ENCODE data around the gene ATF7.
"Not testable (repeated sequence)": the region's sequence is repeated elsewhere in the genome, so short reads cannot be mapped to it uniquely, and the experiment has no call there.

Gene ATF7

DNA sequence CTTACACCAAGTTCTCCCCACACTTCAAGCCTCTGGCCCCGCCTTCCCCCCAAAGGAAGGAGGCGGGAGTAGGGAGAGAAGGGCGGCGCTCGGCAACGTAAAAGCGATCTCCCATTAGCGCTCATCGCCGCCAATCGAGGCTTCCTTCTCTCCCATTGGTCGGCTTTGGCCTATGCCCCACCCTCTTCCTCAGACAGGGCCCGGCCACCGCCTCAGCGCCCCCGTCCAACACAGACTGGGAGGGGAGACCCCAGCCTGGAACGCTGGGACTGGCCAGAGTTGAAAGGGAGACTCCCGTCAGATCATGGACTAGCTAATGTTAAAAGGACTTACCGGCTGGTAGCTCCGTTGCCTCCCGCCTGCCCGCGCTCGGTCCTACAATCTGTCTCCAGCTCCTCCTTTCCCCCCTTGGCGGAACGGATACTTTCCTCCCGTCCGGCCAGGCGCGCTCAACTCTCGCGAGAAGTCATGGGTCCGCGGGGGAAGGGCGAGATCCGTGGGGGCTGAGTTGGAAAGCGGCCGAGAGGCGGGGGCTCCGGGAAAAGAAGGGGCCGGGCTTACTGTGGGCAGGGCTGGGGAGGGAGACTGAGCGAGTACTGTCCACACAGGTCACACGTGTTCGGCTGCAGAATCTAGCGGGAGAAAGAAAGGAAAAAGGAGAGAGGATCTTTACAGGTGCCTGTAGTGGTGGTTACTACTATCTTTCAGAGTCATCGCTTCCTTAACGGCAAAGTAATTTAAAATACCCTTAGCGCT lies at the start of gene ATF7:
Gene ATF7, minus strand, starts transcription at position 437 of the 756 bp plus-strand sequence. CDS start 25,382 bp downstream, outside the sequence.
- DNase-seq: peak; percentile 94

DNA sequence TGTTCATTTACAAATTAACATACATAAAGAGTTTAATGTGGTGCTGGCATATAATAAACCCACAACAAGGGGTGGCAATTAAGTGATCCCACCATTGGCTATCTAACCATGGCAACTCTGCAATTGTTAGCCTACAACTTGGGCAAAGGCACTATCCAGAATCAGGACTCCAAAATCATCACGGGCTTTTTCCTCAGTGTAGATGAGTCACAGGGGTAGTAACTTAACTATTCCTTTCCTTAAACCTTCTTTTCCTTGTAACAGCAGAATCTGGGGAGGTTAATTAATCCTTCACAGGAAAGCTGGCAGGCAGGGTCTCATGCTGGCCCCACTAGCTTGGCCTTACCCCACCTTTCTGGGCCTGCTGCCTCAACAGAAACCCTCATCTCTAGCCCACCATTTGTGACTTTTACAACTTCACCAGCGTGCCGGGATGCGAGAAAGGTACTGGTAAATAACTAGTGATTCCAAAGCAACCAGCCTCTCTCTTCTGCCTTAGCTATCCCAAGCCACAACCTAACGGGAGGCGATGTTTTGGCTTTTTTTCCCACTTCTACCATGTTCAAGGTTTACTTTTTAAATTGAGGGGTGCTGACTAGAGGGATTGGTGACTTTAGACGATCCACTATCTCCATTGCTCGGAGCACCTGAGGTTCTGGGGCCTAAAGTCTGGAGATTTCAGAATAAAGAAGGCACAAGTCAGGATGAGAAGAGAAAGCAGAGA lies 49.0 kb upstream of the ATF7 start:
- no peak for DNase-seq

DNA sequence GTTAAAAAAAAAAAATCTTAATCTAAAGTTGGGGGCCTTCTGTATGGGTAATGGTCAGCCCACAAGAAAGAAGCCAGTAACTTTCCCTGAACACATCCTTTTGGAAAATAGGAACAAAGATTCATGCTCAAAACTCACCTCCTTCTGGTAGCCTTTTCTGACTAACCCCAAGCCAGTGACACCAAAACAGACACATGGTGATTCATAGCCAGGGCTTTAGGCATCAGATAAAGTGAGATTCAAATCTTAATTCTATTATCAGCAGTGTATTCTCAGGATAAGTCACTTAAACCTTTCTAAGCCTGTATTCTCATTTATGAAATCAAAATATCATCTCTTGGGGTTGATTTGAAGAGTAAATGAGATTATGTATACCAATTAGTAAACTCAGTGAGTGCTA lies 44.8 kb upstream of the ATF7 start:
- no peak for DNase-seq

DNA sequence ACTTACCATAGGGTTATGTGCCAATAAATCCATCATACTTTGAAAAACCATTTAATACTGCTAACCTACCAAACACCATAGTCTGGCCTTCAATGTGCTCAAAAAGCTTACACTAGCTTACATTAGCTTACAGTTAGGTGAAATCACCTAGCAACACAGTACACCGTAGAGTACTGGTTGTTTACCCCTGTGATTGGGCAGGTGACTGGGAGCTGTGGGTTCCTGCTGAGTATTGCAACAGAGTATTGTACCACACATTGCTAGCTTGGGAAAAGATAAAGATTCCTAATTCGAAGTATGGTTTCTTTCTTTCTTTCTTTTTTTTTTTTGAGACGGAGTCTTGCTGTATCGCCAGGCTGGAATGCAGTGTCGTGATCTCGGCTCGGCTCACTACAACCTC lies 44.1 kb upstream of the ATF7 start:
- no peak for DNase-seq

DNA sequence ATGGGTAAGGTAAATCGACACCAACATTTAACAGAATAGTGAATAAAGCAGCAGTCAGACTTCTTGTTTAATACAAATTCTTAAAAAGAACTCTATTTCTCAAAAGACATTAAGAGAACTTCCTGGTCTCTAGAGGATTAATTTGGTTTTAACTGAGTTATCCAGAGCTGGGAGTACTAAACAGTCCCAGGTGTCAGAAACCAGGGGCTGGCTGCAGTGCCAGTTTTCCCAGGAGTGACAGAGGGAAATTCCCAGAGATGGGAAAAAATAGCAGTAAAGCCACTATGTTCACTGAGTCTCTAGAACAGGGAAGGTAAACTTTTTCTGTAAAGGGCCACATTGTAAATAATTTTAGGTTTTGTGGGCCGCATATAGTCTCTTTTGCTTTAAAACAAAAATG lies 40.9 kb upstream of the ATF7 start:
- no peak for DNase-seq

DNA sequence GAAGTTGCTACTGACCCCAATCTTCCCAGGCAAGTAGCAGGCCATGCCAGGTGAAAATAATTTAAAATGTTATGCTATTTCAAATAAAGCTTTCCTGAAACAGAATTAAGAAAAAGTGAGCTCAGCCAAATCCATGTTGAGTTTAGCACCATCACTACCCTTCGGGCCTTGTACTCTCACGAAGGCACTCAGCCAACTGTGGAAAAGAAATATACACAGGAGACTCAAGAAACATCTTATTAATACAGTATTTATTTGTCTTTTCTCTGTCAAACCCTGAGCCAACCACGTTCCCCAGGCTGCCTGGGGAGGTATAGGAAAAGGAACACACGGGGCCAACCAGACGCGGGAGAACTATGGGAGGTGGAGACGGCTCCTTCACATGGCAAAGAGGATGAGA lies 38.8 kb upstream of the ATF7 start:
- DNase-seq: no peak

DNA sequence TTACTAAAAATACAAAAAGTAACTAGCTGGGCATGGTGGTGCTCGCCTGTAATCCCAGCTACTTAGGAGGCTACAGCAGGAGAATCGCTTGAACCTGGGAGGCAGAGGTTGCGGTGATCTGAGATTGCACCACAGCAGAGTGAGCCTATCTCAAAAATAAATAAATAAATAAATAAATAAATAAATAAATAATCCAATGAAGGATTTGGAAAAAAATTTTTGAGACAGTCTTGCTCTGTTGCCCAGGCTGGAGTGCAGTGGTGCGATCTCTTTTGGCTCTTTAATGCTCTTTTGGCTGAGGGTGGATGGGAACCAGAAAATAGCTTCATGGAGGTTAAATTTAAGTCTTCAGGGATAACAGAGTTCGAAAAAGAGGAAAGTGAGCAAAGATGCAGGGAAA lies 38.0 kb upstream of the ATF7 start:
- no peak for DNase-seq

DNA sequence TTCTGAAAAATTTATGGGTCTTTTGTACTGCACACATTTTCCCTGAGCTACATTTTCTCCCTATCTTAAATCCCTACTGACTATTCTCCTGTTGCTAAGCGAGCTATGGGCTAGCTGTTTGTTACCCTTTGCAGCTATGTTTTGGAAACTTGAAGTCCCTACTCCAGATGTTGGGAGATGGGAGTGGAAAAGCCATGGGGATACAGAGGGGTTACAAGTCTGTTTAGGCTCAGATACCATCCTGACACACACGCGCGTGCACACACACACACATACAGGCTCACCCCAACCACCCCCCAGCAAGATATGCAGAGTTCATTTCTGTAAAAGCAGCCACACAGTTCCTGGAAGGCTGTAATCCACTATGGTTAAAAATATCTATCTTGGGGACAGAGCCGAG lies 33.9 kb upstream of the ATF7 start:
- DNase-seq: no peak

DNA sequence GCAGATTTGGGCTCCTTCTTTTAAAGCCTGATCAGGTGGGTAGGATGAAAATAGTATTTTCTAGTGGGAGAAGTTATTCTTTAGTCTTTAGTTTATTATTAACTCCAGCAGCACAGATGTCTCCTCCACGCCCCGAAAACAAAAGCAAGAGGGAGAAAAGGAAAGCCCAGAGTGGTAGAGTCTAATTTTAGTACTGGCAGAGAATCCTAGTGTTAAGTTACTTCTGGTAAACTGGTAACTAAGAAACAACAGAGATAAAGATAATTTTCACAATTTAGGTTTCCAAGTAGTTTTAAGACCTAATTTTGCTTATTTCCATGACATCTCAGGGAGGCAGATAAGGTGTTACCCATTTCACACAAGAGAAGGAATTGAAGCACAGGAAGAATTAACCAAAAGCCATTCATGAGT lies 33.4 kb upstream of the ATF7 start:
- no peak for DNase-seq

DNA sequence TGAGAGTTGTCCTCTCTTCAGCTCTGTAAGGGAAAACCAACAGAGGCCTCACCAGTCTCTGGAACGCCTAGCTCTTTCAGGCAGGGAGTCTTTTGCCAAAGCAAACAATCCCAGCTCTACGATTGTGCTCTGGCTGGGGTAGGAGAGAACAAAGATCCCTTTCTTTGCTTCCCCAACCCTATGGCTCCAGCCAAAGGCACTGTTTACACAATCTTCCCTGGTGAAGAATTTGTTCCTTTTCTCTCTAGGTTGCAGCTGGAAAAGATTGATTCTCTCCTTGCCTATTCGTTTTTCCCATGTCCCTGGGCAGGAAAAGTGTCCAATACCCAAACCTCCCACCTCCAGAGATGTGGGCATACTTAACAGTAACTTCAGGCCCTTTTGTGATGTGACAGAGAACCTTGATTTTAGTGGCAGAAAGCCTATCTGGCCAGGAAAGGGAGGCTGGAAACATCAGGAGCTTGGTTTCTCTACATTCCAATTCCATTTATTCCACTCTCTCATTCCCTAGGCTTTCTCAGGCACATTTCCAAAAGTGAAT lies 32.9 kb upstream of the ATF7 start:
- DNase-seq: peak; percentile 94

DNA sequence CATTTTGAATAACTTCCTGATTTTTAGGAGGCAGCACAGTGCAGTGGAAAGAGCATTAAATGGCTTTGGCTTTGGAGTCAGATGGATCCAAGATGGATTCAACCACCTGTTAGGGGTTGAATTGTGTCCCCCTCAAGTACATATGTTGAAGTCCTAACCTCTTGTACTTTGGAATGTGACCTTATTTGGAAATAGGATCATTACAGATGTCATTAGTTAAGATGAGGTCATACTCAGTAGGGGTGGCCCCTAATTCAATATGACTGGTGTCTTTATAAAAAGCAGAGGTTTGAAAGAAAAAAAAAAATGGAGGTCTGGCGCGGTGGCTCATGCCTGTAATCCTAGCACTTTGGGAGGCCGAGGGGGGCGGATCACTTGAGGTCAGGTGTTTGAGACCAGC lies 30.9 kb upstream of the ATF7 start:
- no peak for DNase-seq

DNA sequence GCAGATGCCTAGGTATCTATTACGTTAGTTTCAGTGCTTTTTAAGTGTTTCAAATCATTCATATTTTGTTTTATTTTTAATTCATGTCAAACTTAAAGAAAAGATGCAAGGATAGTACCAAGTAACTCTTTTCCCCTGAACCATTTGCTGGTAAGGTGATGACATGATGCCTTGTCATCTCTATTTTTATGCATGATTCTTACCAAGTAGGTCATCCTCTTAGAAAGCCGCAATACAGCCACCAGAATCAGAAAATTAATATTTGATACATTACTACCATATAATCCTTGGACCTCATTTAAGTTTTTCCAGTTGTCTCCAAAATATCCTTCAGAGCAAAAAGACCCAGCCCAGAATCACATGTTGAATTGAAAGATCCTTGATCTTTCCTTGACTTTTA lies 27.4 kb upstream of the ATF7 start:
- no peak for DNase-seq

DNA sequence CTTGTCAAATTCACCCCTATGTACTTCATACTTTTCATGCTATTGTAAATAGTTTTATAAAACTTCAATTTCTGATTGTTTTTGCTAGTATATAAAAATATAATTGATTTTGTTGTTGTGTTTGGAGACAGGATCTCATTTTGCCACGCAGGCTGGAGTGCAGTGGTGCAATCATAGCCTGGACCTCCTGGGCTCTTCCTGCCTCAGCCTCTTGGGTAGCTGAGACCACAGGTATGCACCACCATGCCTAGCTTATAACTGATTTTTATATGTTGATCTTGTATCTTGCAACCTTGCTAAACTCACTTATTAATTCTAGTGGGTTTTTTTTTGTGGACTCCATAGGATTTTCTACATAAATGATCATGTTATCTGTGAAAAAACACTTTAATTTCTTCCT lies 26.2 kb upstream of the ATF7 start:
- DNase-seq: no peak

DNA sequence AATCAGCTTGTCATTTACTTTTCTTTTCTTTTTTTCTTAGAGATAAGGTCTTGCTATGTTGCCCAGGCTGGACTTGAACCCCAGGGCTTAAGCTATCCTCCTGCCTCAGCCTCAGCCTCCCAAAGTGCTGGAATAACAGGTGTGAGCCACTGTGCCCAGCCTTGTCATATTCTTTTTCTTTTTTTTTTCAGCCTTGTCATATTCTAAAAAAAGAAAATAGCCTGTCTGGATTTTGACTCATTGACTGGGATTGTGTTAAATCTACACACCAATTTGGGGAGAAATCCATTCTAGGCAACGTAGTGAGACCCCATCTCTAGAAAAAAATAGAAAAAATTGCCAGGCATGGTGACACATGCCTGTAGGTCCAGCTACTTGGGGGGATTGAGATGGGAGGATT lies 25.6 kb upstream of the ATF7 start:
- no peak for DNase-seq

DNA sequence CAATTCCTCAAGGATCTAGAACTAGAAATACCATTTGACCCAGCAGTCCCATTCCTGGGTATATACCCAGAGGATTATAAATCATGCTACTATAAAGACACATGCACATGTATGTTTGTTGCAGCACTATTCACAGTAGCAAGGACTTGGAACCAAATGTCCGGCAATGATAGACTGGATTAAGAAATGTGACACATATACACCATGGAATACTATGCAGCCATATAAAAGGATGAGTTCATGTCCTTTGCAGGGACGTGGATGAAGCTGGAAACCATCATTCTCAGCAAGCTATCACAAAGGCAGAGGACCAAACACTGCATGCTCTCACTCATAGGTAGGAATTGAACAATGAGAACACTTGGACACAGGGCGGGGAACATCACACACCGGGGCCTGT lies 20.1 kb upstream of the ATF7 start:
- DNase-seq: not testable (repeated sequence)

DNA sequence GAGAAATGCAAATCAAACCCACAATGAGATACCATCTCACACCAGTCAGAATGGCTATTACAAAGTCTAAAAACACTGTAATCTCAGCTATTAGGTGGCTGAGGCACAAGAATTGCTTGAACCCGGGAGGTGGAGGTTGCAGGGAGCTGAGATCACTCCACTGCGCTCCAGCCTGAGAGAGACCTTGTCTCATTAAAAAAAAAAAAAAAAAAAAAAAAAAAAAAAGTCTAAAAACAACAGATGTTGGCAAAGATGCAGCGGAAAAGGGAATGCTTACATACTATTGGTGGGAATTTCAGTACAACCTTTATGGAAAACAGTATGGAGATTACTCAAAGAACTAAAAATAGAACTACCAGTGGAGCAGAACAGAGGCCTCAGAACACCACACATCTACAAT lies 19.0 kb upstream of the ATF7 start:
- peak; percentile 4 for DNase-seq

DNA sequence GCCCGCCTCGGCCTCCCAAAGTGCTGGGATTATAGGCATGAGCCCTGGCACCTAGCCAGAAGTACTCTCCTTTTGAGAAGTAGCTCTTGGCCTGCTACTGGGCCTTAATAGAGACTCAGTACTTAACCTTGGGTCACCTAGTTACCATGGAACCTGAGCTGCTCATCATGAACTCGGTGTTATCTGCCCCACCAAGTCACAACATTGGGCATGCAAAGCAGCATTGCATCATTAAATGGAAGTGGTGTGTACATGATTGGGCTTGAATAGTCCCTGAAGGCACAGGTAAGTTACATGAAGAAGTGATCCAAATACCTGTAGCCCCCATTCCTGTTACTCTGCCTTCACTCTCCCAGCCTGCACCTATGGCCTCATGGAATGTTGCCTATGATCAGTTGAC lies 18.0 kb upstream of the ATF7 start:
- DNase-seq: no peak

DNA sequence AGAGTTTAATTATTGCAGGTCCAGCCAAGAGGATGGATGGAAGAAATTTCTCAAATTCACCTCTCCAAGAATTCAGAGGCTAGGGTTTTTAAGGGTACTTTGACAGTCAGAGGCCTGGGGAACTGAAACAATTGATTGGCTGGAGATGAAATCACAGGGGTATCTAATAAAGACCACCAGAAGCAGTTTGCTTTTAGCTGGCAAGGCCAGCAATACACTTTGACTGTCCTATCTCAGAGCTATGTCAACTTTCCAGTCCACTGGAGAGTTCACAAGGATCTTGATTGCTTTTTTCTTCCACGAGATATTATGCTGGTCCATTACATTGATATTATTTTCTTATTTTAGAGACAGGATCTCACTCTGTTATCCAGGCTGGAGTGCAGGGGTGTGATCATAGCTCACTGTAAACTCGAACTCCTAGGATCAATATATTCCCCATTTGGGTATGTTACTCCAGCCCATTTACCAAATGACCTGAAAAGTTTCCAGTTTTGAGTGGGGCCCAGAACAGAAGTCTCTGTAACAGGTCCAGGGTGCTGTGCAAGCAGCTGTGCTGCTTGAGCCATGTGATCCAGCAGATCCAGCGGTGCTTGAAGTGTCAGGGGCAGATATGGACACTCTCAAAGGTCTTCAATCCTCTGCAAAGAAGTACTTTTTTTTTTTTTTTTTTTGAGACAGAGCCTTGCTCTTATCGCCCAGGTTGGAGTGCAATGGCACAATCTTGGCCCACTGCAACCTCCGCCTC lies 17.2 kb upstream of the ATF7 start:
- no peak for DNase-seq

DNA sequence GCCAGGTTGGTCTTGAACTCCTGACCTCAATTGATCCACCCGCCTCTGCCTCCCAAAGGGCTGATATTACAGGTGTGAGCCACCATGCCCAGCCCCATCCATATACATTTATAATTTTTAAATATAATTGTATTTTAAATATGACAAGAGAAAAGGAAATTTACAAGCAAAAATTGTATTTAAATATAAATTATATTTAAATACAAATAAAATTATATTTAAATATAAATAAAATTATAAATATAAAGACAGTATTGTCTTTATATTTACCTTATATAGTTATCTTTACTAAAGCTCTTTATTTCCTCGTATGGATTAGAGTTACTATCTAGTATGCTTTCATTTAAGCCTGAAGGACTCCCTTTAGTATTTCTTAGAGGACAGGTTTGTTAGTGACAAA lies 11.9 kb upstream of the ATF7 start:
- DNase-seq: no peak

DNA sequence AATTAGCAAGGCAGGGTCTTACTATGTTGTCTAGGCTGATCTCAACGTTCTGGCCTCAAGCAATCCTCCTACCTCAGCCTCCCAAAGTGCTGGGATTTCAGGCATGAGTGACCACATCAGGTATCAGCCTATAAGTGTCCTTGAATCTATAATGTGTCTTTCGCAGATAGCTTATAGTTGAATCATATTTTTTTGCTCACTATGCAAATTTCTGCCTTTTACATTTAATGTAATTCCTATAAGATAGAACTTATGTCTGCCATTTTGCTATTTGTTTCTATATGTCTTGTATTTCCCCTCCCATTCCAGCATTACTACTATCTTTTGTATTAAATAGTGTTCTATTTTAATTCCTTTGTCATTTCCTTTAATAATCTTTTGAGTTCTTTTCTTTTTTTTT lies 10.5 kb upstream of the ATF7 start:
- DNase-seq: no peak

DNA sequence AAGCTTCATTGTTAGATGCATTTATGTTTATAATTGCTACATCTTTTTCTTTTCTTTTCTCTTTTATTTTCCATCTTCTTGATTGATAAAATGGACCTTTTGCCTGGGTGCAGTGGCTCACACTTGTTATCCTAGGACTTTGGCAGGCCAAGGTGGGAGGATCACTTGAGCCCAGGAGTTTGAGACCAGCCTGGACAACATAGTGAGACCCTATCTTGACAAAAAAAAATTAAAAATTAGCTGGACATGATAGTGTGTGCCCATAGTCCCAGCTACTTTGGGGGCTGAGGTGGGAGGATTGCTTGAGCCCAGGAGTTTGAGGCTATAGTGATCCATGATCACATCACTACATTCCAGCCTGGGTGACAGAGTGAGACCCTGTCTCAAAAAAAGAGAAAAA lies 9.5 kb upstream of the ATF7 start:
- DNase-seq: not testable (repeated sequence)

DNA sequence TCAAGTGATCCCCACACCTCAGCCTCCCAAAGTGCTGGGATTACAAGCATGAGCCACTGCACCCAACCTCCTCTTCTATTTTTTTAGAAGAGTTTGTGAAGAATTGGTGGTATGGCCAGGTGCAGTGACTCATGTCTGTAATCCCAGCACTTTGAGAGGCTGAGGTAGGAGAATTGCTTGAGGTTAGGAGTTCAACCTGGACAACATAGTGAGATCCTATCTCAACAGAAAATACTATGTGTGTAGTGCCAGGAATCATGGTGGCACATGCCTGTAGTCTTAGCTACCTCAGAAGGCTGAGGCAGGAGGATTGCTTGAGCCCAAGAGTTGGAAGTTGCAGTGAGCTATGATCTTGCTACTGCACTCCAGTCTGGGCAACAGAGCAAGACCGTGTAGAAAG lies 5.5 kb upstream of the ATF7 start:
- no peak for DNase-seq

DNA sequence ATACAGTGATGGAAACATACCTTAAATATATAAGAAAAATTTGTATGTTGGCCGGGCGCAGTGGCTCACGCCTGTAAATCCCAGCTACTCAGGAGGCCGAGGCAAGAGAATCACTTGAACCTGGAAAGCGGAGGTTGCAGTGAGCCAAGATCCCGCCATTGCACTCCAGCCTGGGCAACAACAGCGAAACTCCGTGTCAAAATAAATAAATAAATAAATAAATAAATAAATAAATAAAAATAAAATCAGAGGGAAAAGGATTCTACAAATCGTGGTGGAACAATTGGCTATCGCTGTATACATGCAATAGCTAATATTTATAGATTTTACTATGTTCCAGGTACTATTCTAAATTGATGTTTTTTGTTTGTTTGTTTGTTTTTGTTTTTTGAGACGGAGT lies 1.7 kb upstream of the ATF7 start:
- DNase-seq: no peak

DNA sequence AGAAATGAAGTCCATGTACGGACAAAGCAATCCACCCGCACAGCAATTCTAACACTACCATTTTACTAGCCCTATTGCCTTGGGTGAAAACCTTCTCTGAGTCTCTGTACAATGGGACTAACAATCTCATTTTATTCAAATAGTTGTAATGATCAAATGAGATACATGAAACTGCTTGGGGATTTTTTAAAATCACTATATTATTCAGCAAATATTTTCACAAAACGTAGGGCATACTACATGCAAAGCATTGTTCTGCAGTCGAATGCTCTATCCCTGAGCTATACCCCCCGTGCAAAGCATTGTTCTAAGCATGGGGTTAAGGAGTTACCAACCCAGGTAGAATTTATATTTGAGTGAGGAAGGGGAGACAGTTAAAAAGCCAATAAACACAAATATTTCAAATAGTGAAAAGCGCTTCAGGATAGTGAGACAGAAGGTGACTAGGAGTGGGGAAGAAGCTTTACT lies 554 bp upstream of the ATF7 start:
- DNase-seq: peak; percentile 66
